Activated CD4-positive, alpha-beta T cell treated with anti-CD3 and anti-CD28 coated beads for 48 hours (primary cell): ENCODE results near the gene APOL1.

Experiments used
- DNase-seq: peaks from one replicate; pipeline ENCODE4 v3.0.0-alpha.2; 2020

Gene APOL1

DNA sequence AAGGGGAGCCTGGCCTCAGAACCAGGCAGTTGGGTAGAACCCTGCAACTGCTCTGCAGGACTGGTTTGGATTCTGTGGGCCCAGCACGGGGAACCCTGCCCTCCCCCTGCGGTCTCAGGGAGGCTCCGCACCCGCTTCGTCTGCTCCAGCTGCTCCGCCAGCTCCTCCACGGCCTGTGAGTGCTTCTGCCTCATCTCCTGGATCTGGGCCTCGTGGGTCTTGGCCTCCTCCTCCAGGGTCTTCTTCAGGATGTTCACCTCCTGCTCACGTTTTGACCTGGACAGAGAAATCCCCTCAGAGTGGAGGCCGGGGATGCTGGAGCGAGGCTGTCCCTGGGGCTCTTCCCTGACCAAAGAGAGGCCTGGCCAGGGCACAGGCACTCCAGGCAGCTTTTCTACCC, 41.9 kb downstream of the APOL1 start:
- no peak for DNase-seq

- DNase-seq = no peak
Measured at GRCh38 chr22:36295247-36295646, 42.3 kb downstream of the APOL1 start.

GRCh38 chr22:36296690-36297089, 43.8 kb downstream of the APOL1 start:
- no peak for DNase-seq

DNA sequence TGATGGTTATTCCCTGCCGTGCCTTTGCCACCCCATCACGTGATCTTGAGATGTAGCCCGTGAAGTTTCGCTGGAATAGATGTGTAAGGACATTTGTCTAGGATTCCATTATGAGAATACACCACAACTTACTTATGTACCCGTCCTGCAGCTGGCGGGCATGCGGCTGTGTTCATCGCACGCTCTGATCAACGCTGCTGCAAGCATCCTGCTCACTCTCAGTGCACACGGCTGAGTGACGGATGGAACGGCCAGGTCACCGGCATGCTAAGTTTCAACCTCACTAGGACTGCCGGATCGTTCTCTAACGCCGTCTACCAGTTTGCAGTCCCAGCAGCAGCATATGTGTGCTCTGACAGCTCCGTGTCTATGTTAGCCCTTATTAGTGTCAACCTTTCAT, 44.6 kb downstream of the APOL1 start:
- no peak for DNase-seq

- DNase-seq = no peak
Measured at GRCh38 chr22:36298118-36298517, 45.2 kb downstream of the APOL1 start.

DNA sequence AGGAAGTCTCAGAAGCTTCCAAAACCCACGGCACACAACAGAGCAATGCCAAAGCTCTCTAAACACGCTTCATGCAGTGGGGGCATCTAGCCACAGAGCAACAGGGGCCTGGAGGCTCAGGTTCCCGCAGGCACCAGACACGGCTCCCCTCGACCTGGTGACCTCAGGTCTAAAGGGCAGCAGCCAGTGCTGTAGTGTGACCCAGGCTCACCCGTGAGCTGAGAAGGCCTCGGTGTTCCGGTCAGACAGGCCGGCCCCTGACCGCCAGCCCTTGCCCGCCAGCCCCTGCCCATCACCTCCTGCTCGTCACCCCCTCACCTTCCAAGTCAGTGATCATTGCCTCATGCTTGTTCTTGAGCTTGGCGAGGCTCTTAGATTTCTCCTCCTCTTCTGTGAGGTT, 45.7 kb downstream of the APOL1 start:
- no peak for DNase-seq

DNA sequence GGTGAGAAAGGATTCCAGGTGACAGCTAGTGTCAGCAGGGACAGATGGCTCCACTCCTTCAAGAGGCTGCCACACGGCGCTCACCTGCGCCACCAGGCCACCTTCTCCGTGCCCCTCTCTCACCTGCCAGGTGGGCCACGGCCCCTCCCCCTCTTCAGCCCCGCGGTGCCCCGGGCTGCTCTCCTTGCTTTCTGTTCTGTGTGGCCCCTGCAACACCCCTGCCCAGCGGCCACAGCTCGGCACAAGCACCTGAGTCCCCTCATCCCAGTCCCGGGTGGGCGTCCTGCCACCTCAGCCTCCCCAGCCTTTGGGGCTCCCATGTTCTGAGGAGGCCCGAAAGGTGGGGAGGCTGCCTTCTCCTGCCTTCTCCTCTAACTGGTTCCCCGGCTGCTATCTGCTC, 46.4 kb downstream of the APOL1 start:
- no peak for DNase-seq

- DNase-seq = no peak
Measured at GRCh38 chr22:36299911-36300310, 47.0 kb downstream of the APOL1 start.

GRCh38 chr22:36300396-36301212, 47.7 kb downstream of the APOL1 start:
- no peak for DNase-seq

DNA sequence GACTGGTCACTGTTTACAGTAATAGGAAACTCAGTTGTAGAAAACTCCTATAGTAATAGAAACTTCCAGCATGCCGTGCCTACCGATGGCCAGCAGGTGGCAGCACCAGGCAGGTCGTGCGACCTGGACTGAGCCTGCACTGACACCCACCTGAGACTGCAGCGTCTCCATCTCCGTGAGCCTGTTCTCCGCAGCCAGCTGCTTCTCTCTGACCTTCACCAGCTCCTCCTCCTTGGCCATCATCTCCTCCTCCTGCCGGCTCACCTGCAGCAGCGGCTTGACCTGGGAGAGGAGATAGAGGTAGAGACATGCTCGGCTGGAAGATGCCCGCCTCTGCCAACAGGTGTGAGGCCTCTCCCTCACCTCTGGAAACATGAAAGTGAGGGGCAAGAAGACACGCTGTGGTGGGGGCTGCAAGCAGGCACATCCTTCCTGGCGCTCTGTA, 48.5 kb downstream of the APOL1 start:
- peak; percentile 89 for DNase-seq

DNA sequence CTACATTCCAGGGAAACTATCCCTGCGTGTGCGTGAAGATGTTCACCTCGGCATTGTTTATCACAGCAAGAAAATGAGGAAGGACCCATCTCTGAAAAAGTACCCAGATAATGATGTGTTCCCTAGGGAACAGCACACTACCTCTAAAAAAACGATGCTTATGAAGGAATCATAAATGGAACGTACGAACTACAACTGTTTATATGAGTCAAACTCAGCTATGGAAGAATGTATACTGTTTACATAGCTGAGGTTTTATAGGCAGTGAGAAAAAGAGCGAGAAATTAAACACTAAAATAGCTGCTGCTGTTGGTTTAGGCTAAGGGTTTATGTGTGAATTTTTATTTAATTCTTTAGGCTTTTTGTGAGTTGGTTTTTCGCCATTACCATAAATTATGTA, 48.9 kb downstream of the APOL1 start:
- DNase-seq = no peak

GRCh38 chr22:36302439-36303114, 49.6 kb downstream of the APOL1 start:
- no peak for DNase-seq

GRCh38 chr22:36303115-36303467, 50.2 kb downstream of the APOL1 start:
- DNase-seq = no peak

DNA sequence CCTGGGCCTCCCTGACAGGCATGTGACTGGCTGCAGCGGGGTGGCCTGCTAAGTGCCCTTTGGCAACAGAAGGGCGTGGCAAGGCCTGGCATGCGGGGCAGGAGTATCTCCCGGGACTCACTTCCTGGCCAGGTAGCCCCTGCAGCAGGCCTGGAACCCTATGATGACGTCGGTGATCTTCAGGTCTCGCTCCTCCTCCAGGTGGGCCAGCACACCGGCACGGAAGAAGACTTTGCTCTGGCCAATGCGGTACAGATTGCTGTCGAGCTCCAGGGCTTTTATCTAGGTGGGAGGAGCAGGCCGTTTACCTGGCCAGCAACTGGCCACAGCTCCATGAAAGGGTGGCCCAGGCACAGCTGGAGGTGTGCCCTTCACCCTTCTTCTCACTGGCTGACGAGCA, 50.9 kb downstream of the APOL1 start:
- no peak for DNase-seq

- no peak for DNase-seq
Measured at GRCh38 chr22:36304429-36304828, 51.5 kb downstream of the APOL1 start.

DNA sequence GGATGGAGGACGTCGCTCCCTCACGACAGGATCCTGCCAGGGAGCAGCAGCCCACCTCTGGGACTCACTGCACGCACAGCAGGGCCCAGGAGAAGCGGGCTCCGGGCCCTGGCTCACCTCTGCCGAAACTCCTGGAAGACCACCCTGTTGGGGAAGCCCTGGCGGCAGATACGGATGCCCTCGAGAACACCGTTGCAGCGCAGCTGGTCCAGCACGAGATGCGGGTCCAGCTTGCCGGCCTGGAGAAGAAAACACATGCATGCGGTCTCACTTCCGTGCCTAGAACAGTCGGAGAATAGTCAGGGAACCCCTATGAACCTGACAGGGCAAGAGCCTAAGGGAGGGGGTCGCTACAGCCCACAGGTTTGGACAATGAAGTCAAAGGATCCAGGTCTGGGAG, 52.9 kb downstream of the APOL1 start:
- DNase-seq = no peak

- no peak for DNase-seq
Measured at GRCh38 chr22:36306227-36306626, 53.3 kb downstream of the APOL1 start.

- DNase-seq = no peak
Measured at GRCh38 chr22:36308880-36309279, 55.9 kb downstream of the APOL1 start.

DNA sequence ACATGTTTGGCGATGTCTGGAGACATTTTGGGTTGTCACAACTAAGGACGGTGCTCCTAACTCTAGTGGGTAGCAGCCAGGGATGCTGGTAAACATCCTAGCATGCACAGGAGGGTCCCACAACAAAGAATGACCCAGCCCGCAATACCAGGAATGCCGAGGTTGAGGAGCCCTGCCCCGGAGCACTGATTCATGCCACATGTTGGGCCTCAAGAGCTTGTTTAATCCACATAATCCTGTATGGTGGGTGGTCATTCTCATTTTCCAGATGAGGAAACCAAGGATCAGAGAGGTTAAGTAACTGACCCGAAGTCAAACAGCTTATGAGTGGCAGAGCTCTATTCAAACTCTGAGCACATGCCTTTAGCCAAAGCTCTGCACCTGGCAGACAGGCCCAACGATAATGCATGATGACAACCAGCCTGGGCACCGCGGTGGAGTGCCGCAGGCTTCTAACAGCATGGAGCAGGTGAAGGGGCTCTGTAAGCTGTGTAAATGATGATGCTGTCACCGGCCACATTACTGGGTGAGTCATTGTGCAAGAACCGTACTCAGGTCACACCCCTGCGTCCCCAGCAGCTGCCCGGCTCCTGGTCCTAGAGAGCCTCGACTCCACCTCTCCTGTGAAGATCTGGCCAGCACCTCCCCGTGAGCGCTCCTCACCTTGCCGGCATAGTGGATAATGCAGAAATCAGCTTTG, 58.6 kb downstream of the APOL1 start:
- no peak for DNase-seq

DNA sequence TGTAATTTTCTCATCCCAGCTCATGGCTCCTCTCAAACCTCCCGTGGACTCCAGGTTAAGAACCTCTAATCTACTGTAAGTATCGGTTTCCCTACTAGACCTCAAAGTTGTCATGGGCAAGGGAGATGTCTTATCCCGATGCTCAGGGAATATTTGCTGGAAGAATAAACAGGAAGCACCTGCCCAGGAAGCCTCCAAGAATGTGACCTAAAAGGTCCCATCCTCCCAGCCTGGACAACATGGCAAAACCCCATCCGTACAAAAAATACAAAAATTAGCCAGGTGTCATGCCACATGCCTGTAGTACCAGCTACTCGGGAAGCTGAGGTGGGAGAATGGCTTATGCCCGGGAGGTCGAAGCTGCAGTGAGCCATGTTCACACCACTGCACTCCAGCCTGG, 62.4 kb downstream of the APOL1 start:
- no peak for DNase-seq

- no peak for DNase-seq
Measured at GRCh38 chr22:36316419-36316818, 63.5 kb downstream of the APOL1 start.
